HT-29 (cell line): ENCODE measurements around the gene BACH2. TPM values are rescaled to one million over a fixed set of nuclear protein-coding genes. Genes with fewer than 3 reads are reported as not detected.
"Not testable (repeated sequence)": the region's sequence is repeated elsewhere in the genome, so short reads cannot be mapped to it uniquely, and the experiment has no call there.

ENCODE experiments used
- DNase-seq: peaks from one replicate; pipeline ENCODE4 v3.0.0-alpha.2; 2015; ENCODE audit warnings: low spot score
- small RNA-seq: library from RNA; depleted of rRNA; stranded (forward); fragments of <200 nt; gene quantifications from one replicate; pipeline ENCODE3, GENCODE V24; 2014
- total RNA-seq: library from RNA; depleted of rRNA; stranded (reverse); fragments of >200 nt; shearing (Covaris generic); gene quantifications from 2 replicates; pipeline ENCODE4 v1.2.3, GENCODE V29; 2014

Gene BACH2
- total RNA-seq, 1 experiment from 2014 or later: not detected

- DNase-seq: no peak
These were observed 380.3 kb downstream of the BACH2 start for GRCh38 chr6:89916136-89916920.

- no peak for DNase-seq
These were observed 385.8 kb downstream of the BACH2 start for GRCh38 chr6:89910902-89911240.

DNA sequence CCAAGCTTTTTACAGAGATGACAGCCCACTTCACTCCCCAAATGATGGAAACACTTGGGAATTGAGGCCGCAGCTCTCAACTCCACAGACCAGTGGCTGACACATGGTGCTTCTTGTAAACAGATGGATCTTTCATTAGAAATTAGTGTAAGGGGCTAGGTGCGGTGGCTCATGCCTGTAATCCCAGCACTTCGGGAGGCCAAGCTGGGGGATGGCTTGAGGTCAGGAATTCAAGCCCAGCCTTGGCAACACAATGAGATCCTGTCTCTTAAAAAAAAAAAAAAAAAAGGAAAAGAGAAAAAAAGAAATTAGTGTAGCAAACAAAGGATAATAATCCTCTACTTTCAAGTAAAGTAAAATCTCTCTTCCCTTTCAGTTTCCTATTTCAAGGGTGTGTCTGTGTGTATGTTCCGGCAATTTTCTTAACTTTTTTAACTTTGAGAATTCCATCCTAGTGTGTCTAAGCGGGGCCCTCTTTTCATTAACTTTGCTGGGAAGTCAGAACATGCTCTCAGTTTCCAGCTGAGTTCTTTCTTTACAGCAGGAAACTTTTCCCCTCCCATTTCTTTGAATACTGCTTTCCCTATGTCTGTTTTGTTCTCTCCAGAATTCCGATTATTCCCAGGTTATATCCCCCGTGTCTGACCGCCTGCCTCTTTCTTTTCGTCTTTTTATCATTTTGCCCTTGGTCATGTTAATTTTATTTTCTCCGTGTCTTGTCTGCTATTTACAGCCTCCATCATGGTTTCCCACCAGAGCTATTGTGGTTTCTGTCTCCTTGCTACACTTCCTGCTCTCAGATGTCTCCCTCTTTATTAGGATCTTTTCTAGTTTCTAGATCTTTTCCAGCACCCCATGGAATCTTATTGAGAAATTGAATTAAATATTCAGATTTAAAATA is 386.4 kb downstream of the BACH2 start:
- DNase-seq: not testable (repeated sequence)

DNA sequence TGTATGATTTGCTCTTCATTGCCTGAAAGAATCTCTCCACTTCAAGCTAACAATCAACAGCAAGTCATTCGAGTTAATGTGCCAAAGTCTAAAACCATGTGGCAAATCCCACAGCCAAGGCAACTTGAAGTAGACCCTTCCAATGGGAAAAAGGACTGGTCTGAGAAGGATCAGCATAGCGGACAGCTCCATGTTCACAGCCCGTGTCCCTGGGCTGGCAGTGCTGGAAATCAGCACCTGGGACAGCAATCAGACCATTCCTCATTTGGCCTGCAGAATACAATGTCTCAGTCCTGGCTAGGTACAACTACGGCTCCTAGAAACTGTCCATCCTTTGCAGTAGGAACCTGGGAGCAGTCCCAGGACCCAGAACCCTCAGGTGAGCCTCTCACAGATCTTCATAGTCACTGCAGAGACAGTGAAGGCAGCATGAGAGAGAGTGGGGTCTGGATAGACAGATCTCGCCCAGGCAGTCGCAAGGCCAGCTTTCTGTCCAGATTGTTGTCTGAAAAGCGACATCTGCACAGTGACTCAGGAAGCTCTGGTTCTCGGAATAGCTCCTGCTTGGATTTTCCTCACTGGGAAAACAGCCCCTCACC is 401.3 kb downstream of the BACH2 start:
- DNase-seq: peak; percentile 33

DNA sequence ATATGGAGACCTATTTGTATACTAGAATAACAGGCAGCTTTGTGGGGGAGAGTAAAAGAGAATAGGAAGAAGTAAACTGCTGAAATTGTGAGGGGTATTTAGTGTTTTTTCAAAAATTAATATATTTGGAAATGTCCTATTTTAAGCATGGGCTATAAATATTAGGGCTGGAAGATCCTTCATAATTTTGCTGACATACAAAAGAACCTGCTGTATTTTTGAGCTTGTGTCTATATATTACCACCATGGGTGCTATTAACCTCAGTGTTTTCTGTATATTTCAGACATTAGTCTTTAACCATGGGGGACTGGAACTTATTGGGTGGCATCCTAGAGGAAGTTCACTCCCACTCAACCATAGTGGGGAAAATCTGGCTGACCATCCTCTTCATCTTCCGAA is 402.5 kb downstream of the BACH2 start, which contains the start of gene GJA10:
Gene GJA10 (plus strand): TSS at position 301 of the 400 bp plus-strand sequence. CDS start 0 bp downstream, at position 301.
- no peak for DNase-seq

GRCh38 chr6:89892577-89892976 is 404.1 kb downstream of the BACH2 start:
- DNase-seq: not testable (repeated sequence)

DNA sequence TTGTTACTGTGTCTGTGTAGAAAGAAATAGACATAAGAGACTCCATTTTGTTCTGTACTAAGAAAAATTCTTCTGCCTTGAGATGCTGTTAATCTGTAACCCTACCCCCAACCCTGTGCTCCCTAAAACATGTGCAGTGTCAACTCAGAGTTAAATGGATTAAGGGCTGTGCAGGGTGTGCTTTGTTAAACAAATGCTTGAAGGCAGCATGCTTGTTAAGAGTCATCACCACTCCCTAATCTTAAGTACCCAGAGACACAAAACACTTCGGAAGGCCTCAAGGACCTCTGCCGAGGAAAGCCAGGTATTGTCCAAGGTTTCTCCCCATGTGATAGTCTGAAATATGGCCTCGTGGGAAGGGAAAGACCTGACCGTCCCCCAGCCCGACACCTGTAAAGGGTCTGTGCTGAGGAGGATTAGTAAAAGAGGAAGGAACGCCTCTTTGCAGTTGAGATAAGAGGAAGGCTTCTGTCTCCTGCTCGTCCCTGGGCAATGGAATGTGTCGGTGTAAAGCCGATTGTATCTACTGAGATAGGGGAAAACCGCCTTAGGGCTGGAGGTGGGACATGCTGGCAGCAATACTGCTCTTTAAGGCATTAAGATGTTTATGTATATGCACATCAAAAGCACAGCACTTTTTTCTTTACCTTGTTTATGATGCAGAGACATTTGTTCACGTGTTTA is 405.7 kb downstream of the BACH2 start:
- DNase-seq: not testable (repeated sequence)

GRCh38 chr6:89888871-89889270 is 407.8 kb downstream of the BACH2 start:
- no peak for DNase-seq

- no peak for DNase-seq
These were observed 408.5 kb downstream of the BACH2 start for GRCh38 chr6:89888138-89888514.

- DNase-seq: no peak
These were observed 409.0 kb downstream of the BACH2 start for GRCh38 chr6:89887452-89888137.

DNA sequence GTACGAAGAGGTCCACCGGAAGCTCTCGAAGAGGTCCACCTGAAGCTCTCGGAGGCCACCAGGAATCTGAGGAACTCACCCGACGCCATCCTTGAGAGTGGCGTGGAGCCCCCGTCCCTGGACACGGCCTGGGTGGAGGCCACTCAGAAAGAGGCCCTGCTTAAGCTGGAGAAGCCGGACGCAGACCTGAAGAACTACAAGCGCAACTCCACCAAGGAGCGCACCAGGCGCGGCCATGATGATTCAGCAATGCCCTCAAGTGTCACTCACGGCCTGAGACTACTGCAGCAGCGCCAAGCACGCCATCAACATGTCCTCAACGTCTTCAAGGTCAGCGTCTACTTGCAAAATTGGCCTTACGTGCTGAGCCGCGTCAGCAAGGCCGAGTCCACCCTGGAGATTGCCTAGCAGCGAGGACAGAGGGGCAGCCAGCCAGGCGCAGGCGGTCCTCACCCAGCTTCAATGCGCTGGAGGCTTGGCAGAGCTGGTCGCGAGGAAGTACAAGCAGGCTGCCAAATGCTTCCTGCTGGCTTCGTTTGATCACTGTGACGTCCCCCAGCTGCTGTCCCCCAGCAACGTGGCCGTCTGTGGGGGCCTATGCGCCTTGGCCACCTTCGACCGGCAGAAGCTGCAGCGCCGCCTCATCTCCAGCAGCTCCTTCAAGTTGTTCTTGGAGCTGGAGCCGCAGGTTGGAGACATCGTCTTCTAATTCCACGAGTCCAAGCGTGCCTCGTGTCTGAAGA is 410.1 kb downstream of the BACH2 start:
- no peak for DNase-seq

Small RNA genes within 50 kb of the gene (small RNA-seq; reads per million reads assigned to genes)
- gene MIR4464 (not detected), gene RF00019 (not detected), gene RN7SKP110 (0.22 reads per million)
